Nephron (organoid): ENCODE results near the gene NFRKB.

ENCODE experiments used
- H3K27ac Mint-ChIP-seq, 3 experiments: 2 replicates each; pipeline ENCODE4 v1.8.0; 2020; ENCODE audit warnings: mixed read lengths in 3 of 3, mild to moderate bottlenecking in 2 of 3, moderate library complexity in 1 of 3
- H3K27me3 Mint-ChIP-seq: 2 replicates; pipeline ENCODE4 v1.8.0; 2021; ENCODE audit warnings: low read depth, mild to moderate bottlenecking, moderate library complexity, mixed read lengths
- H3K36me3 Mint-ChIP-seq: 2 replicates; pipeline ENCODE4 v1.8.0; 2020; ENCODE audit warnings: low read depth, mixed read lengths
- H3K4me1 Mint-ChIP-seq: 2 replicates; pipeline ENCODE4 v1.8.0; 2020; ENCODE audit warnings: mixed read lengths
- H3K4me3 Mint-ChIP-seq, 3 experiments: 2 replicates each; pipeline ENCODE4 v1.8.0; 2020; ENCODE audit warnings: mild to moderate bottlenecking in 3 of 3, mixed read lengths in 3 of 3, moderate library complexity in 2 of 3
- H3K9me3 Mint-ChIP-seq: 2 replicates; pipeline ENCODE4 v1.8.0; 2020; ENCODE audit warnings: mixed read lengths
- TF ChIP-seq, protein P1 (sequence below), 3 experiments: fragments of 200-600 bp; sonication (generic); IDR thresholded peaks; one replicate each; pipeline ENCODE4 v1.5.0; 2021; ENCODE audit warnings: antibody characterized with exemption in 3 of 3; ENCODE audit not compliant: unreplicated experiment in 3 of 3

Gene NFRKB

DNA sequence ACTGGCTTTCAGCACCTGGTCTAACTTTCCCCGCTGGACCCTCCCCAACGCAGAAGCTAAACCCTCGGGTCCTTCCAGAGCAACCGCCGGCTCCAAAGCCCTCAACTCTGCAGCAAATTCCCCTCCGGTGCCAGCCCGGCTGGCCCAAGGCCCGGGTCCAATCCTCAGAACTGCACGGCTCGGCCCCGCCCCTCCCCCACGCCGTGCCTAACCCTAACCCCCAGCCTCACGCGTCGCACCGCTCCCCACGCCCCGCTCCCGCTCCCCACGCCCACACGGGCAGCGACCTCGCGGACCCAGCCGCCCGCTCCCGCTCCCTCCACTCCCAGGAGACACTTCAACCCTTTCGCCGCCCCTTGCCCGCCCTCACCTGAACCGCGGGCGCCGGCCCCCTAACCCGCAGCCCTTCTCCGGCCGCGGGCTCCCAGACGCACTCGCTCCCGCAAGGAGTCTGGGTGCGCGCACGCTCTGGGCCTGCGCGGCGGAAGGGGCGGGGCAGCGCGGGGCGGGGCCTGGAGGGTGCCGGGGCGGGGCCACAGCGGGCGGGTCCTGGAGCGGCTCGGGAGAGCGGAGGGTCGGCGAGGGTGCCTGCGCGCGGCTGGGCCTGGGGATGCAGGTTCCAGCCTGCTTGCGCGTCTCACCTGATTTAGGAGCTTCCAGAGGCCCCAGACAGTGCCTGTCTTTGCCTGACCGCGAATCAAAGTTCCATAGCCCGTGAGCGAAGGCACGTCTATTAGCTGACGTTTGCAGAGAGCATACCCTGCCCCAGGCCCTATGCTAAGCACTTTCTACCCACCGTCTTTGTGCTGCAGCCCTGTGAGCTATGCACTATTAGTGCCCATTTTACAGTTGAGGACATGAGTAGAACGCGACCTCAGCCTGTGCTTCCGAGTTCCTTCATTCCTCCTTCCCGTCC lies at the start of gene NFRKB:
Gene NFRKB (minus strand): TSS at position 453 of the 916 bp plus-strand sequence. CDS start 2,729 bp downstream, outside the sequence.
- Mint-ChIP-seq H3K4me1 (peaks cover 18% of the 10 kb centered on the region), H3K27me3 (no peaks in the 10 kb centered on the region), H3K27ac (peak within 1 kb of the TSS; percentile 78 to 95 (median 94)), H3K4me3 (peak within 1 kb of the TSS; percentile 94 to 95 (median 95)), H3K36me3 (peaks cover 47% of the 10 kb centered on the region), H3K9me3 (no peaks in the 10 kb centered on the region)
- TF ChIP-seq, protein P1, sequence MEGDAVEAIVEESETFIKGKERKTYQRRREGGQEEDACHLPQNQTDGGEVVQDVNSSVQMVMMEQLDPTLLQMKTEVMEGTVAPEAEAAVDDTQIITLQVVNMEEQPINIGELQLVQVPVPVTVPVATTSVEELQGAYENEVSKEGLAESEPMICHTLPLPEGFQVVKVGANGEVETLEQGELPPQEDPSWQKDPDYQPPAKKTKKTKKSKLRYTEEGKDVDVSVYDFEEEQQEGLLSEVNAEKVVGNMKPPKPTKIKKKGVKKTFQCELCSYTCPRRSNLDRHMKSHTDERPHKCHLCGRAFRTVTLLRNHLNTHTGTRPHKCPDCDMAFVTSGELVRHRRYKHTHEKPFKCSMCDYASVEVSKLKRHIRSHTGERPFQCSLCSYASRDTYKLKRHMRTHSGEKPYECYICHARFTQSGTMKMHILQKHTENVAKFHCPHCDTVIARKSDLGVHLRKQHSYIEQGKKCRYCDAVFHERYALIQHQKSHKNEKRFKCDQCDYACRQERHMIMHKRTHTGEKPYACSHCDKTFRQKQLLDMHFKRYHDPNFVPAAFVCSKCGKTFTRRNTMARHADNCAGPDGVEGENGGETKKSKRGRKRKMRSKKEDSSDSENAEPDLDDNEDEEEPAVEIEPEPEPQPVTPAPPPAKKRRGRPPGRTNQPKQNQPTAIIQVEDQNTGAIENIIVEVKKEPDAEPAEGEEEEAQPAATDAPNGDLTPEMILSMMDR (IDR thresholded peaks at IDR 0.05; ENCODE audit: unreplicated experiment in 3 of 3) = no peak

DNA sequence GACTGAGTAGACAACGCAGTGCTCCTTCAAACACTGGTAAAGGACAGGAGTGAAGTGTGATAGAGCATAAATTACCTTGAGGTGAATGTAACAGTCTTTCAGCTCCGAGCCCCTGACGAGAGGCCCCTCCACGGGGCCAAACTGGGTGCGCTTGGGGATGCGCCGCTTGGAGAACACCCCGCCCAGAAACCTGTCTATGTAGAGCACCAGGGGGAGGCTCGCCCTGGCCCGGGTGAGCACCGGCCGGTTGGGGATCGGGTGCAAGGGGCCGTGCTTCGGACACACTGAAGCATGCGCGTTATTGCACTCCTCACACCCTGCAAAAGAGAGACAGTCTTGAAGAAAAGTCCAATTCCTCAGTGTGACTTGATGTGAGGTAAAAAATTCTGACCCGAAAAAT lies 49.3 kb upstream of the NFRKB start:
- Mint-ChIP-seq H3K27me3 (no peaks in the 10 kb centered on the region), H3K4me1 (peaks cover 16% of the 10 kb centered on the region), H3K27ac (peak overlapping the region in 1 of 3 experiments; percentile 85), H3K36me3 (peaks cover 50% of the 10 kb centered on the region), H3K4me3 (no peak overlapping the region), H3K9me3 (no peaks in the 10 kb centered on the region)
- TF ChIP-seq, protein P1 (IDR thresholded peaks at IDR 0.05; ENCODE audit: unreplicated experiment in 3 of 3) = no peak

DNA sequence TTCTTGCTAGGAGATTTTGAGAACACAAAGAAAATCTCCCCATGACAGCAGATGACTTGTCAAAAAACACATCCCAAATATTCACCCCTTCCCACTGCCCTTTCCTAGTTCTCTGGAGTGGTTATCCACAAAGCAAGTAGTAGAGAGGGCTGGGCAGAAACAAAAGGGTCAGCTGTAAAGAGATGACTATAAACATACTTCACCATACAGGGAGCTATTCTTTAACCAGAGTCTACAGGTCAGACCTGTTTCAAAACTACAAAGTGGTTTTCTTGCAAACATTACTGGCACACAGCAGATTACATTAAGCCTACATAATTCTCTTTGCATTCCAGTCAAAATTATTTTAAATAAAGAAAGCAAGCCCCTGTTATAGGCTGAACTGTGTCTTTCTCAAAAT lies 47.7 kb upstream of the NFRKB start:
- H3K9me3 Mint-ChIP-seq = no peaks in the 10 kb centered on the region
- H3K27ac Mint-ChIP-seq = peak overlapping the region in 2 of 3 experiments; percentile 49 to 90
- no peaks in the 10 kb centered on the region for H3K27me3 Mint-ChIP-seq
- no peak overlapping the region for H3K4me3 Mint-ChIP-seq
- peaks cover 46% of the 10 kb centered on the region for H3K36me3 Mint-ChIP-seq
- H3K4me1 Mint-ChIP-seq = peaks cover 10% of the 10 kb centered on the region
- TF ChIP-seq, protein P1 (IDR thresholded peaks at IDR 0.05; ENCODE audit: unreplicated experiment in 3 of 3) = no peak

DNA sequence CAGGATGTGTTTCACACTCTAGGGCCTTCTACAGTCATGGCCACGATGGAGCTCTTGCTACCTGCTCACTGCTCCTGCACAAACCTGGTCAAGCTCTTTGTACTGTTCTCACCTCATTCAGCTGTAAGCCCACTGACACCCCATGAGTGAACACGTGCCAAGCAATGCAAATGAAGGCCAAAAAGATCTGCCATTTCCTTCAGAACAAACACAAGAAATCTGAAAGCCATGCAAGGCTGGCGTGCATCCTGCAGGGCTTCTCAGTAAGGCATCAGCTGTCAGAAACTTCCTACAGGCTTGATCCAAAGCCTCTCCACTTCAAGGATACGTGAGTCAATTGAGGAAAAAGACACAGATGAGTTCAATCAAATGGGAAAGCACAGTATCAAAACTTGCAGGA lies 44.1 kb upstream of the NFRKB start:
- Mint-ChIP-seq H3K9me3 (no peaks in the 10 kb centered on the region), H3K36me3 (peaks cover 31% of the 10 kb centered on the region), H3K27me3 (no peaks in the 10 kb centered on the region), H3K4me1 (peaks cover 17% of the 10 kb centered on the region), H3K4me3 (no peak overlapping the region), H3K27ac (no peak overlapping the region)
- TF ChIP-seq, protein P1 (IDR thresholded peaks at IDR 0.05; ENCODE audit: unreplicated experiment in 3 of 3) = no peak

DNA sequence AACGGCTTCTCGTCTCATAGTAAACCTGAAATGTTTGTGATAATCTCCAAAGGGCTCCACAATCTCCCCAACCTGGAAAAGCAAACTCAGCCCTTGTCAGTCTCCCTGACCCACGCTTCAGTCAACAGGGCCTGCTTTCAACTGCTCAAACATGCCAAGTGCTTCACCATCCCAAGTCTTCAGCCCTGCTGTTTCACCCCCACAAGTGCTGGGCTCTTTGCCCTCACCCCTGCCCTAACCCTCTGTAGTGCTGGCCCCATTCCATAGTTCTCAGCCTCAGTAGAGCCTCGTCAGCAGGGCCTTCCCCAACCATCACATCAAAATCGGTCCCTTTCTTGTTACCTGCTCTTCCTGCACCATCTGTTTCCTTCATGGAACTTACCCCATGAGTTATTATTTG lies 43.4 kb upstream of the NFRKB start:
- H3K27ac Mint-ChIP-seq = peak overlapping the region in 1 of 3 experiments; percentile 42
- no peaks in the 10 kb centered on the region for H3K9me3 Mint-ChIP-seq
- H3K36me3 Mint-ChIP-seq = peaks cover 37% of the 10 kb centered on the region
- TF ChIP-seq, protein P1 (IDR thresholded peaks at IDR 0.05; ENCODE audit: unreplicated experiment in 3 of 3) = no peak
- peaks cover 24% of the 10 kb centered on the region for H3K4me1 Mint-ChIP-seq
- H3K27me3 Mint-ChIP-seq = no peaks in the 10 kb centered on the region
- no peak overlapping the region for H3K4me3 Mint-ChIP-seq
